HG03520 (cell line): Measurements from ENCODE around the gene FNIP1.
"Not testable (repeated sequence)": the region's sequence is repeated elsewhere in the genome, so short reads cannot be mapped to it uniquely, and the experiment has no call there.

Experiments
- ATAC-seq: cut with Tn5 transposase; IDR thresholded peaks from one replicate; pipeline ENCODE4 v1.9.1; 2021; ENCODE audit warnings: mild to moderate bottlenecking, moderate library complexity; ENCODE audit not compliant: unreplicated experiment

Gene FNIP1

DNA sequence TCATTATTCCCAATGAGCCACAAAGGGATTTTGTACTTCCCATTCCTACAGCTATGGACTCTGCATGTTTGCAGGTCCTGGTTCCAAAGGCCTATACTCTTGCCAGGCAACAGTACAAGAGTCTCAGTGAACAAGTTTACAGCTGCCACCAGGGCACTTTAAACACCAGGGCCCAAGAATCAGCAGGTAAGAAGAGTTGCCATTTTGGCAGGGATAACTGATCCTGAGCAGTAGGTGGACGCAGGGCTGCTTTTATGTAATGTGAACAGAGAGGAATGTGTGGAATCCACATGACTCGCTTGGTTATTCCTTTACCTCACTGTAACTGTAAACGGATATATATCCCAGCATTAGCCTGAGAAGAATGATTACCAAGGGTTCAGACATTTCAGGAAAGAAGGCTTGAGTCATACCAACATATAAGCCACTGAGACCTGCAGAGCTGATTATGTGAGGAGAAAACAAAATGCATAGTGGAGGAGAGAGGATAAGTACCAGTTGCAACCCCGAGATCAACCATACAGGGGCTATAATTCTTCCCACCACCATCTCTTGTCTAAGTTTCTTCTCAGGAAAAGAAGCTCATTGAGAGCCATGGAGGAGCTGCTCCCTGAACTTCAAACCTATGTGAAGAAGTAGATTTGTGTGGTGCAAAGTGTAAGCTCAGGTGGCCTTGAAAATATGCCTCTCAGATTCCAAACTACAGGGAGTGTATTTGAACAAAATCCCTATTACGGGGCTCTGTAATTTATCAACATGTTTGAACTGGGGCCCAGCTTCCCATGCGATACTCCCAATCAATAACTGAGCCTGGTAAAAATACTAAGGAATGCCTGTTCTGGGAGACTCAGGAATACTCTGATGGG is 186.4 kb downstream of the FNIP1 start:
- ATAC-seq = no peak

DNA sequence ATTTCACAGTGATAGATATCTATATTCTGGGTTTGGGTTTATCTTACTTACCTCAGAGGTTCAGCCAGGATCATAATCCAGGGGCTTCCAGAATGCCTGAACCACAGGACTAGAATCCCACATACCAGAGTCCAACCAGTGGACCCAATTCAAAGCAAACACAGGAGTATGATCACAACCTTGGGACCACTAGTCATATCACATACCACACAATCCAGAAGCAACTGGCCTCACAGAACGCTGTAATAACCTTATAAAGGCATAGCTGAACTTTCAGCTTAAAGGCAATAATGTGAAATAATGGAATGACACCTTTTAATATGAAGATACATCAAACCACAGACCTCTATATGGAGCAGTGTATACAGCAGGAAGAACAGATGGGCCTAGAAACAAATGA is 187.0 kb downstream of the FNIP1 start:
- no peak for ATAC-seq

- ATAC-seq = no peak
These were observed 188.2 kb downstream of the FNIP1 start for GRCh38 chr5:131608597-131608996.

GRCh38 chr5:131607903-131608540 is 188.8 kb downstream of the FNIP1 start:
- ATAC-seq = no peak

DNA sequence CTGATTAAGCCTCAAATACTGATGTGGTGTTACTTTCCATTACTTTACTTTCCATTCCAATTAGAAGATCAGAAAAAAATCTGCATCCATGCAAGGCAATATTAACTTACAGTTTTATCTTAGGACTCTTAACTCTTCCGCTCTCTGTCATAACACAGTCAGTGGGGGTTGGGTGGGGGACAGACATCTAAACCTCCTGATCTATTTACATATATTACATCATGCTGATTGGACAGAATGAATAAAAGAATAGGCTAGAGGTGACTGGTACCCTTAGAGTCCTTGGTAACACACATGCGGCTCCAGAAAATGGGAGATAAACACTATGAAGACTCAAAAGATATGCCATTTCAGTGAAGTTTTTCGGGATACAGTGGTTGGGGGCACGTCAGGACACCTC is 189.4 kb downstream of the FNIP1 start:
- no peak for ATAC-seq

DNA sequence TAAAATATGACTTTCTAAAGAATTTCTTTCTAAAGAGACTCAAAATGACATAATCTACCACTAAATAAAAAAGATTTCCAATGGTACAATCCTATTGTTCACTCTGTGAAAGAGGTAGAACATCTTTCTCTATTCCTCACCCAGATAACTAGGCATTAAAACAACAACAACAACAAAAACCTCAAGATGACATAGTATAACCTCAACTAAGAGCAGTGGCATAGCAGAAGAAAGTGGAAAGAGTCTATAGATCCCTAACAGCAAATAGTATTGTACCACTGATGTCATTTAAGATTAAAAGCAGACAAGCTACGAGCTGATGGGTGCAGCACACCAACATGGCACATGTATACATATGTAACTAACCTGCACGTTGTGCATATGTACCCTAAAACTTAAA is 191.7 kb downstream of the FNIP1 start:
- no peak for ATAC-seq

- ATAC-seq = no peak
These were observed 201.5 kb downstream of the FNIP1 start for GRCh38 chr5:131595088-131596033.

- no peak for ATAC-seq
These were observed 202.9 kb downstream of the FNIP1 start for GRCh38 chr5:131593921-131594320.

DNA sequence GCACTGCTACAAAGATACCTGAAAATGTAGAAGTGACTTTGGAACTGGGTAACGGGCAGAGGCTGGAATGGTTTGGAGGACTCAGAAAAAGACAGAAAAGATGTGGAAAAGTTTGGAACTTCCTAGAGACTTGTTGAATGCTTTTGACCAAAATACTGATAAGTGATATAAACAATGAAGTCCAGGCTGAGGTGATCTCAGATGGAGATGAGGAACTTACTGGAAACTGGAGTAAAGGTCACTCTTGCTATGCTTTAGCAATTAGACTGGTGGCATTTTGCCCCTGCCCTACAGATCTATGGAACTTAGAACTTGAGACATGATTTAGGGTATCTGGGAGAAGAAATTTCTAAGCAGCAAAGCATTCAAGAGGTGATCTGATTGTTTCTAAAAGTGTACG is 203.4 kb downstream of the FNIP1 start:
- not testable (repeated sequence) for ATAC-seq
